ENCODE data around the gene ZFR2. TPM values are rescaled to one million over a fixed set of nuclear protein-coding genes. Genes with fewer than 3 reads are reported as not detected.

Gene ZFR2
- total RNA-seq, 1 experiment from 2014 or later, result 1.7 TPM

GRCh38 chr19:3836887-3837286 is 32.0 kb downstream of the ZFR2 start:
- Histone ChIP-seq H3K27ac (ENCODE audit: low read depth, low read length, poor library complexity, severe bottlenecking) (no peak overlapping the region), H3K9me3 (ENCODE audit: low read depth, low read length, poor library complexity, severe bottlenecking) (no peaks in the 10 kb centered on the region), H3K27me3 (replicated peaks; ENCODE audit: insufficient read depth, low read depth, low read length, poor library complexity) (no peaks in the 10 kb centered on the region), H3K36me3 (ENCODE audit: insufficient read depth, low read length, poor library complexity, severe bottlenecking) (no peaks in the 10 kb centered on the region), H3K4me1 (ENCODE audit: insufficient read depth, low read length, poor library complexity, severe bottlenecking) (no peaks in the 10 kb centered on the region), H3K4me3 (ENCODE audit: low read depth, low read length, poor library complexity, severe bottlenecking) (no peak overlapping the region)
- POLR2A ChIA-PET (ENCODE audit: low non-redundant PET), result no interaction called here
- CTCF ChIA-PET, result no interaction called here
- TF ChIP-seq CTCF (conservative IDR thresholded peaks at IDR 0.05; ENCODE audit: low read depth, low read length), result no peak
- no peak for TF ChIP-seq EZH2 (IDR thresholded peaks at IDR 0.05; ENCODE audit: borderline replicate concordance, low read depth, low read length, poor library complexity, severe bottlenecking)
- intact Hi-C loops (cut with micrococcal nuclease; ENCODE audit: unreplicated experiment), result no loop called here
- no peak for DNase-seq (ENCODE audit: low spot score)
- BruUV-seq (replicated peaks), result no TSS peak

DNA sequence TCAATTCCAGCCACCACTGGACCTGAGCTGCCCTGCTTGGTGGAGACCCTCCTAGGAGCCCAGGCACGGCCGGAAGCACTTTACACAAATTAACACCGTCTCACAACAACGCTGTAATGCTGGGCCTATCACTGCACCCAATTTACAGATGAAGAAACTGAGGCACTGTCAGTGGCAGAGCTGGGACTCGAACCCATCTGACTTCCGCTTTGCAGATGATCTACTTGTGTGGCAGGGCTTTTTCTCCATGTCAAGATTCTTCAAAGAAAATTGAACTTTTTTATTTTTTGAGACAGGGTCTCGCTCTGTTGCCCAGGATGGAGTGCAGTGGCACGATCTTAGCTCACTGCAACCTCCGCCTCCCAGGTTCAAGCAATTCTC is 33.8 kb downstream of the ZFR2 start:
- no peak overlapping the region for H3K4me3 ChIP-seq (ENCODE audit: low read depth, low read length, poor library complexity, severe bottlenecking)
- BruUV-seq (replicated peaks), result no TSS peak
- no peaks in the 10 kb centered on the region for H3K4me1 ChIP-seq (ENCODE audit: insufficient read depth, low read length, poor library complexity, severe bottlenecking)
- H3K27ac ChIP-seq (ENCODE audit: low read depth, low read length, poor library complexity, severe bottlenecking), result no peak overlapping the region
- no peak for DNase-seq (ENCODE audit: low spot score)
- ChIA-PET POLR2A (ENCODE audit: low non-redundant PET) (no interaction called here), CTCF (no interaction called here)
- no peaks in the 10 kb centered on the region for H3K27me3 ChIP-seq (replicated peaks; ENCODE audit: insufficient read depth, low read depth, low read length, poor library complexity)
- H3K9me3 ChIP-seq (ENCODE audit: low read depth, low read length, poor library complexity, severe bottlenecking), result no peaks in the 10 kb centered on the region
- no peaks in the 10 kb centered on the region for H3K36me3 ChIP-seq (ENCODE audit: insufficient read depth, low read length, poor library complexity, severe bottlenecking)
- TF ChIP-seq EZH2 (IDR thresholded peaks at IDR 0.05; ENCODE audit: borderline replicate concordance, low read depth, low read length, poor library complexity, severe bottlenecking), result no peak
- TF ChIP-seq CTCF (conservative IDR thresholded peaks at IDR 0.05; ENCODE audit: low read depth, low read length), result no peak
- intact Hi-C loops (cut with micrococcal nuclease; ENCODE audit: unreplicated experiment), result no loop called here

DNA sequence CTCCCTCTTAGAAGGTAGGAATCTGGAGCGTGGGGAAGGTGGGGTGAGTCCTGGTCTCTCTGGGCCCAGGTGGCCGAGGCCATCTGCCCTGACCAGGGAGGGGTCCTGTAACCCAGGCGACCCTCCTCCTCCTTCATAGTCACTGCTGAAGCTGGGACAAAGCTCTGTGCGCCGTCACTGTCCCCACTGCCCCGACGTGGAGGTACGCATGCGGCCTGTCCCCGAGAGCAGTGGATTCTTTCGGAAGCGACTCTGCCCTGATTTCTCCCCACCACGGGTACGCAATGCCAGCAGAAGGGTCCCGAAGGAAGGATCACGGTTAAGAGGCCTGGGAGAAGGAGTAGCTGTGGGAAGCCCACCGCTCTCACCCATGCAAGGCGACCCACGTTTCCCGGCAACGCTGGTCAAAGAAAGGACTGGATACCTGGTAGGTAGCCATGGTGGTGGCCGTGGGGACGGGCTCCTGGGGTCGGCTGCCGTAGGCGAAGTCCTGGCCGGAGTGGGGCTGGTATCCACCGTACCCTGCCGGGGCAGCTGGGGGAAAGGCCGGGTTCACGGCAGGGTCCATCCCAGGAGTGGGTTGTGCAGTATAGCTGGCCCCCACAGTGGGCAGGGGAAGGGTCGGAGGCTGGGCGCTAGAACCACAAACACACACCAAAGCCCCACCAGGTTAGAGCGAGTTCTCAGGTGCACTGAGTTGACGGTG is 34.3 kb downstream of the ZFR2 start:
- DNase-seq (ENCODE audit: low spot score), result no peak
- Histone ChIP-seq H3K27ac (ENCODE audit: low read depth, low read length, poor library complexity, severe bottlenecking) (no peak overlapping the region), H3K4me3 (ENCODE audit: low read depth, low read length, poor library complexity, severe bottlenecking) (no peak overlapping the region), H3K9me3 (ENCODE audit: low read depth, low read length, poor library complexity, severe bottlenecking) (no peaks in the 10 kb centered on the region), H3K4me1 (ENCODE audit: insufficient read depth, low read length, poor library complexity, severe bottlenecking) (no peaks in the 10 kb centered on the region), H3K36me3 (ENCODE audit: insufficient read depth, low read length, poor library complexity, severe bottlenecking) (no peaks in the 10 kb centered on the region), H3K27me3 (replicated peaks; ENCODE audit: insufficient read depth, low read depth, low read length, poor library complexity) (no peaks in the 10 kb centered on the region)
- BruUV-seq (replicated peaks), result no TSS peak
- ChIA-PET CTCF (no interaction called here), POLR2A (ENCODE audit: low non-redundant PET) (no interaction called here)
- intact Hi-C loops (cut with micrococcal nuclease; ENCODE audit: unreplicated experiment), result no loop called here
- TF ChIP-seq EZH2 (IDR thresholded peaks at IDR 0.05; ENCODE audit: borderline replicate concordance, low read depth, low read length, poor library complexity, severe bottlenecking) (no peak), CTCF (conservative IDR thresholded peaks at IDR 0.05; ENCODE audit: low read depth, low read length) (no peak)
